Activated CD4-positive, alpha-beta T cell treated with anti-CD3 and anti-CD28 coated beads, Interleukin-2, Interleukin-6, amounts not matched to agents 100 ng/mL and 50 ng/mL, durations not matched to agents 16 hours and 8 hours (primary cell): ENCODE measurements around the gene LPO.

Source experiments
- DNase-seq: peaks from one replicate; pipeline ENCODE4 v3.0.0-alpha.2; 2020

LPO gene

DNA sequence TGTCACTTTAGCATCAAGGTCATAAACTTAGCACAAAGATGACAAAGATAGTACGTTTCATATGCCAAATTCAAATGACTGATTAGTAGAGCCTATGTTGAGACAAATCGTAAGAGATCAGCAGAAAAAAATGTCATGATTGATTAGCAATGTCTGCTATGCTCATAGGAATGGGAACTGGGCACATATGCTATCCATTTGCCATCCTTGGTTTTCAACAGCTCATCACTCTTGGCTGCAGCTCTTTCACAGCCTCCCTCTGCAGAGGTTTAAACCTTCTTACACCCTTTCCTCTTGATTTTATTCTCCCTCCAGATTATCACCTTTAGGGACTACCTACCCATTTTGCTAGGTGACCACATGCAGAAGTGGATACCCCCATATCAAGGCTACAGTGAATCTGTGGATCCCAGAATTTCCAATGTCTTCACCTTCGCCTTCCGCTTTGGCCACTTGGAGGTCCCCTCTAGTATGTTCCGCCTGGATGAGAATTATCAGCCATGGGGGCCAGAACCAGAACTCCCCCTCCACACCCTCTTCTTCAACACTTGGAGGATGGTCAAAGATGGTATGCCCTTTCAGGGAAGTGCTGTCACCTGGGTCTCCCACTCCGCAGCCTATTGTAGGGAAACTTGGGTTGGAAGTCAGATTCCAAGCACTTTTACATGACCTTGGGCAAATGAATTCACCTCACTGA, 26.2 kb downstream of the LPO start:
- DNase-seq = no peak

DNA sequence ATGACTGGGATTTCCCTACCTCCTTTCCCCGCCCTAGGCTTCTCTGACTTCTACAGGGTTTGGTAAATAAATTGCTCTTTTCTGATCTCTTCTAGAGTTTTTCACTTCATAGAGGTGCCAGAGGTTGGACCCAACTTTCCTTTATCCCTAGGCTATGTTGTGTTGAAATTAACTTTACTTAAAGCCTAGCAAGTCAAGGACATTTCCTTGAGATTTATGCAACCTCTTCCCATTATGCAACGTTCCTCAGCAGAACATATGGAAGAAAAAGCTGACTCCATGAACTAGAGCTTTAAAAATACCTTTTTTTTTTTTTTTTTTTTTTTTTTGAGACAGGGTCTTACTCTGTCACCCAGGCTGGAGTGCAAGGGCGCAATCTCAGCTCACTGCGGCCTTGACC, 26.9 kb downstream of the LPO start:
- DNase-seq = no peak

DNA sequence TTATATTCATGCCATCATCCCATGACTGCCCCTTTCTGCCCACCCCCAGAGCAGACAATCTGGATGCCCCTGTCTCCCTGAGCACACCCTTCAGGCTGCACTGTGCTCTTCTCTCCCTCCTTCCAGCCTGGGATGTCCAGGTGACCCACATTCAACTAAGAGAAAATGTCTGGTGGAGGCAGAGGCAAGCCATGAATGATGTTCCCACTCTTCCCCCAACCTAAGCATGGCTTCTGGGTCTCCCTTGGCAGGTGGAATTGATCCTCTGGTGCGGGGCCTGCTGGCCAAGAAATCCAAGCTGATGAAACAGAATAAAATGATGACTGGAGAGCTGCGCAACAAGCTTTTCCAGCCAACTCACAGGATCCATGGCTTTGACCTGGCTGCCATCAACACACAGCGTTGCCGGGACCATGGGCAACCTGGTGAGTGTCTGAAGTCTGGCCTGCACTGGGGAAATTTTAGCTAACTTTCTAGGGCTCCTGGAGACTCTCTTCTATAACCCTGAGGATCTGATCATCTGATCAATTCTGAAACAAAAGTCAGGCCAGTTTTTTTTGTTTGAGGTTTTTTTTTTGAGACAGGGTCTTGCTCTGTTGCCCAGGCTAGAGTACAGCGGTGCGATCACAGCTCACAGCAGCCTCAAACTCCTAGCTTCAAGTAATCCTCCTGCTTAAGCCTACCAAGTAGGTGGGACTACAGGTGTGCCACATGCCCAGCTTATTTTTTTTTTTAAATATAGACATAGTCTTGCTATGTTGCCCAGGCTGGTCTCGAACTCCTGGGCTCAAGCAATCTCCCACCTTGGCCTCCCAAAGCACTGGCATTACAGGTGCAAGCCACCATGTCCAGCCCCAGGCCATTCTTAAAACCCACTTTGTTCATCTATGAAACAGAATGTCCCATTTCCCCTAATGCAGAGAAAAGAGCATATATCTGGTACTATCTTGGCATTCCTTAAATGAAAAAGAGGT, 27.8 kb downstream of the LPO start:
- DNase-seq = no peak

DNA sequence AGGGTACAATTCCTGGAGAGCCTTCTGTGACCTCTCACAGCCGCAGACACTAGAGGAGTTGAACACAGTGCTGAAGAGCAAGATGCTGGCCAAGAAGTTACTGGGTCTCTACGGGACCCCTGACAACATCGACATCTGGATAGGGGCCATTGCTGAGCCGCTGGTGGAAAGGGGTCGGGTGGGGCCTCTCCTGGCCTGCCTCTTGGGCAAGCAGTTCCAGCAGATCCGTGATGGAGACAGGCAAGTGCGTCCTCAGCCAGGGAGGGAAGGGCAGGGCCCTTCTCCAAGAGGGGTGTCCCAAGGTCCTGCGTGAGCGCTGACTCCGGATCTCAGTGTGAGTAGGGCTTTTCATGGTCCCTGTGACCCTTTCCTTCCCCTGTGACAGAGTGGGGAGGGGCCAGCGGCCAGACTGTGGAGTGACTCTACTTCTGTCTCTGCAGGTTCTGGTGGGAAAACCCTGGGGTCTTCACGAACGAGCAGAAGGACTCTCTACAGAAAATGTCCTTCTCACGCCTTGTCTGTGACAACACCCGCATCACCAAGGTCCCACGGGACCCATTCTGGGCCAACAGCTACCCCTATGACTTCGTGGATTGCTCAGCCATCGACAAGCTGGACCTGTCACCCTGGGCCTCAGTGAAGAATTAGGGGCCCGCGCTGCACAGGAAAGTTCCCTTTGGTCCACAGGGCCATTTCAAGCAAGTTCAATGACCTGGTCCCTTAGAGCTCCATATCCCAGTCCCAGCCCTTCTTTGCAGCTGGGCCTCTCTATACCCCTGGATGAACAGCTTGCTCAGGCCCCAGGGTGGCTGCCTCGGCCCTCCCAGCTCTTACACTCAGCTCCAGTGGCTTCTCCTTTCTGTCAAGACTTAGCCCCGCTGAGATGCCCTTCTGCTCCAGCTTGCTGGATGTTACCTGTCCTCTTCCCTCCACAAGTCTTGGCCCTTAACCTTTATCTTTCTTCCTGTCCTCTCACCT, 29.3 kb downstream of the LPO start:
- no peak for DNase-seq

DNA sequence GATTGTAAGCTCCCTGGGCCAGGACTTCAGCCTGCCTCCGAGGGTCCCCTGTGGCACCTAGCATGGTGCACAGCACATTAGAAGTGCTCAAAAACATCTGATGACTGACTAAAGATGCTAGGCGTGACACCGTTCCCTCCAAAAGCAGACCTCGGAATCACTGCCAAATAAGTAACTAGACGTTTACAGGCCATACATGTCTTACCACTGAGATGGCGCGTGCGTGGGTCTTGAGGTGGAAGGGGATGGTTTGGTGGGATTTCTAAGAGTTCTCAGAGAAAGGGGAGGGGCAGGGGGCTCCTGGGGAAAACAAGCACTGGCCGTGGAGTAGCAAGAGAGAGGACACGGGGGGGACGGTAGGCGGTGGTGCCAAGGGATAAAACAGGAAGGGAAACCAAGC, 29.9 kb downstream of the LPO start:
- no peak for DNase-seq

DNA sequence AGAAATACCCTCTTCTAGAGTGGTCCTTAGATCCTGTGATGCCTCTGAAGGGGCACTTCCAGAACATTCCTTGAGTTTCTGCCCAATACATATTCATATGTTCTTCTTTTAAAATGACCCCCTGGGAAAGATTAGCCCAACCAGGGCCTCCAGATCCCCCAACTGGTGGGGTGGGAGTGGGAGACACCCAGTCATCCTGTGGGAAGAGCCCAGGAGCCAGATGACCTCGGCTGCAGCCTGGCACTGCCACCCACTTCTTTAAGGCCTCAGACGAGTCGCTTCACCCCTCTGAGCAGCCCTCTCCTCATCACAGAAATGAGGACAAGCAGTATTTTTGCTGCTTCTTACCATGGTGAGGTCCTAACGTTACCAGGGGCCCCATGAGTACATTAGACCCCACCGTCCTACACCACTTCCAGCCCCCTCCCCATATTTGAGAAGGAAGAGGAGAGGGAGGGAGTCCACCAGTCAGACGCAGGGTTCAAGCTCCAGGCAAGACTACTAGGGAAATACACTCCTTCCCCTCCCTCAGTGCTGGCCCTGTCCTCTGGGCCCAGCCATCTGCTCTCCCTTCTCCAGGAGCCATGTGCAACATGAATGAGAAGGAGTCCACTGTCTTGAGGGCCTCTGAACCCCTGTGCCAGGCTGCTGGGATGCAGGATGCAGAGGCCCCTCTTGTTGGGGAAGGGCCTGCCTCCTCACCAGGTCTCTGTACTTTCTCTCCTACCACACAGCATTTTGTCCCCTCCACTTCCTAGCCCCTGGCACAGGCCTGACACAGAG, 30.6 kb downstream of the LPO start:
- DNase-seq = no peak

DNA sequence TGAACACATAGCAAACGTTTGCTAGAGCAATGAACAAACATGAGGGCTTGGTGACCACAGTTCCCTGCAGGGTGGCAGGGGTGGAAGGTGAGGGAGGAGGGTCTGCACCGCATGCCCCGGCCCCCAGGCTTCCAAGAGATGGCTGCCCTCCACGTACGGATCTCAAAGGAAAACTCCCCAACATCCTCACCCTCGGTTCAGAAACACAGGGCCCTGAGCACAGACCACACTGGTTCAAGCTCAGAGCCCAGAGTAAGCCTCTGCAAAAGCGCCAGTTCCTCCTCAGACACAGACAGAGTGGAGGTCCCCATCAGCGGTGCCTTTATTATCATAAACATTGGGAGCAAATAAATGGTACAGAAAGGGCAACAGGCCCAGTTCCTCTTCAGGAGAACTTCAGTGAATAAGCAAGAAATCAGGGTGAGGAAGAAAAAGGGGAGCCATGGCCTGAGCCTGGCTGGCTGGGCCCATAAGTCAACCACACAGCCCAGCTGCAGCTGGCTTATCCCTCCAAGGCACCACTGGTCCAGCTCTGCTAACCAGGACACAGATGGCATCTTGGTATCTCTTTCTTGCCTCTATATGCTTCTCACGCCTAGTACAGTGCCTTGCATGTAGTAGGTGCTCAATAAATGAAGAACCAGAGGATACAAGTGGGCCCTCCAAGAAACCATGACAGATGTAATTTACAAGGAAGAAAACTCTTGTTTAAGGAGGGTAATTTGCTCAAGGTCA, 31.3 kb downstream of the LPO start:
- DNase-seq = no peak

DNA sequence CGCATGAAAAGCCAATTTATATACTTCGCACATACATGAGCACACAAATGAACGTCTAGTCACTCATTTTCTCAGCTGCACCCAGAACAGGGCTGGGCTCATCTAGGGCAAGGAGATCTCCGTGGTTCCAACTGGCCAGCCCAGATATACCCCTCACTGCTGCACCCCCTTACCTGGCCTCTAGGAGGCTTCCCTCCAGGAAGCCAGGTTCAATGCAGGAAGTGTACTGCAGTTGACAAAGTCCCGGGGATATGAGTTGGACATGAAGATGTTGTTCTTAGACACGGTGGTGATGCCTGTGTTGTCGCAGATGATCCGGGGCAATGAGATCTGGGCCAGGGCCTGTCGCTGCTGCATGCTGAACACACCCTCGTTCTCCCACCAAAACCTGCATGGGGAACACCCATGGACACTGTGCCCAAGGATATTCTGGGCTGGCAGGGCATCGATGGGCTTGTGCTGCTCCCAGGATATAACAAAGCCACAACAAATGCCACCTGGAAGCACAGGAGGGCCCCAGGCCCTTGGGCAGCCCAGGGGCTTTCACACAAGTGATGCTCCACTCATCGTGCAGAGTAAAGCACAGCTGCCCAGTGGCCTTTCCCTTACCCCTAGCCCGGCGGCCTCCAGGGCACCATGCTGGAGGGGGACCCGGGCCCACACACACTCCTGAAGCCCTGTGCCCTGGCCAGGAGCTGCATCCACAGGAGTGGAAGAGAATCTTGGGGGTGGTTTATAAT, 32.3 kb downstream of the LPO start:
- DNase-seq = no peak

DNA sequence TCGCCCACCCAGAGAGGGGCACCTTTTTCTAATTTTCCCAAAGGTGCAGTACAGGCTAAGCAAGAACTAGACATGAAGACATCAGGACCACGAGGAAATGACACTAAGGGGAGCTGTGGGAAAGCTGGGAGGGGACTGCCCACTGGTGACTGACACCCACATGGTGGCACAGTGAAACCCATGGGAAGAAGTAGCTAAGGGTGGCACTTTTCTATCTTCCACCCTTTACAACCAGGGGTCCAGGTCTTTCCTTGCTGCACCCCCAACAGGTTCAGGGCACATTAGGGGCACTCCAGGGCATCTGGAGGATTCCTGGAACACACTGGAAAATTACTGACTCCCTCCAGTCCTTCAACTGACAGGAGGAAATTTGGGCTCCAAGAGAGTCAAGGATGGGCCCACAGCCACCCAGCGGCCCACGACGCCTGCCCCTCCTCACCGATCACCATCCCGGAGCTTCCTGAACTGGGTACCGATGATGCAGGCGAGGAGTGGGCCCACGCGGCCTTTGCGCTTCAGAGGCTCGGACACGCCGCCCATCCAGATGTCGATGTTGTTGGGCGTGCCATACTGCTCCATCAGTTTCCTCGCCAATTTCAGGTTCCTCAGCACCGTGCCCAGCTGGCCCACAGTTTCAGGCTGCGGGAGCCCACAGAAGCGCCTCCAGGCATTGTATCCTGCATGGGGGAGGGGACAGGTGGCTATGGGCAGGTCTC, 33.0 kb downstream of the LPO start:
- no peak for DNase-seq

DNA sequence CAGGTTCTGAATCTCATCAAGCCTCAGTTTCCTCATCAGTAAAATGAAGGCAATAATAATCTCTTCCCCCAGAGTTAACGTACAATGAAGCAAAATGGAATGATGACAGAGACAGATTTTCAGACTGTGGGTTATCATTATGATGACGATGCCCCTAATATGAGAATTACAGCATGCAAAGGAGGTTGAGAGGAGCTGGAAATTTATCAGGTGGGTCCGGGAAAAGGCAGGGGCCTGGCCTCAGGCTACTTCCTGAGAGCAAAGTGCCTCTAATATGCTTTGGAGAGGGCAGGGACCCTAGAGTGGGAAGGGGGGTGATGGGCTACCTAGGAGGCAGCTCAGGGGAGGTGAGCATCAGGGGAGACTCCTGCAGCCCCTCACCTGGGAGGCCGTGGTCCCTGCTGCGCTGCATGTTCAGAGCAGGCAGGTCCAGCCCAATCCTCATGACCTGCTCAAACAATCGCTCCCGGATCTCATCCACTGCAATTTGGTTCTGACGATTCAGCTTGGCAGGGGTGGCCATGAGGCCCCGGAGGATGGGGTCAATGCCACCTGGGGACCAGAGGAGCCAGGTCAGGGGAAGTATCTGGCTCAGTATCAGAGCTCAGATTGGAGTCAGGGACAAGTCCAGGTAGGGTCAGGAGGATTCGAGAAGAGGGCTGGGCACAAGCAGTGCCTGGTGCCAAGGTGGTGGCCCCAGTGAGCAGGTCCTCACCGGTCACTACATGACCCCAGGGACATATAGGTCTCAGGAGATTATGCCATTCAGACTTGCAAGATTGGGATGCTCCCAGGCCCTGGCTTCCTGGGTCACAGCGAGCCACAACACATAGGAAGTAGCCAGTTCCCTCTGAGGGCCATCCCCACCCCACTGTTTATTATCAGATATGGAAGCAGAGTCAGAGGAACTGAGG, 34.2 kb downstream of the LPO start:
- no peak for DNase-seq

DNA sequence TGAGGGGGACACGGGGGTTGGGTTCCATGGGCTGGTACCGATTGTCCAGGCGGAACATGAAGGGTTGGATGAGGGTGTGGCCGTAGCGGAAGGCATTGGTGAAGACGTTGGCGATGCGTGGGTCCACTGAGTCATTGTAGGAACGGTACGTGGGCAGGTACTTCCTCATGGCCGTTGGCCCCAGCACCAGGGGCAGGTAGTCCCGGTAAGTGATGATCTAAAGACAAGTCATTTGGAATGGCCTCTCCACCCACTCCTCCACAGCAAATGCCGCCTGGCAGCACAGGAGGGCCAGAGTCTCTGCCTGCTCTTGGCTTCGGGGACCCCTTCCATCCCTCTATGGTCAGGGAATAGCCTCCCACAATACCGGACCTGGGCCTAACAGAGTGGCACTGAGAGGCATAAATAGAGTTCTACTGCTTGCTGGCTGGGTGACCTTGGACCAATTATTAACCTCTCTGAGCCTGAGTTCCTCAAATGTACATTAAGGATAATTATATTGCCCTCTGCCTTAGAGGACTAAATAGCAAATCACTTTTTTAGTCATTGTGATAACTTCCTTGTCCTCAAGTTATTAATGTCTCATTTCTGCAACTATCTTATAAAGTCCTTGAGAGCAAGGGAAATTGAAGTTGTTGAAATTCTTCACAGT, 35.2 kb downstream of the LPO start:
- peak; percentile 23 for DNase-seq

DNA sequence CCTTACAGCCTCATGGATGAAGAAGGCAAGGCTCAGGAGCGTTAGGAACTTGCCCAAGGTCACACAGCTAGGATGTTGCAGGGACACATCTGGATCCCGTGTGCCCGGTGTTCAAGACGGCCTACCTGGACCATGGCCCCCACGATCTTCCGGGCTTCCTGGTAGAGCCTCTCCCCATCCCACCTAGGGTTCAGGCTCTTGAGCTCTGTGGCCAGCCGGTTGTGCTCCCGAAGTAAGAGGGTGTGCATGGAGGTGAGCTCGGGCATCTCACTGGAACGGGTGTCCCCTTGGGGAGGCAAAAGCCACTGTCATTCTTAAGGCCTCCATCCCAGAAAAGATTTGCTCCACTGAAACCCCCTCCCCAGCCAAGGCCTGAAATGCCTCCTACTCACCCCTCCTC, 37.0 kb downstream of the LPO start:
- DNase-seq = no peak

DNA sequence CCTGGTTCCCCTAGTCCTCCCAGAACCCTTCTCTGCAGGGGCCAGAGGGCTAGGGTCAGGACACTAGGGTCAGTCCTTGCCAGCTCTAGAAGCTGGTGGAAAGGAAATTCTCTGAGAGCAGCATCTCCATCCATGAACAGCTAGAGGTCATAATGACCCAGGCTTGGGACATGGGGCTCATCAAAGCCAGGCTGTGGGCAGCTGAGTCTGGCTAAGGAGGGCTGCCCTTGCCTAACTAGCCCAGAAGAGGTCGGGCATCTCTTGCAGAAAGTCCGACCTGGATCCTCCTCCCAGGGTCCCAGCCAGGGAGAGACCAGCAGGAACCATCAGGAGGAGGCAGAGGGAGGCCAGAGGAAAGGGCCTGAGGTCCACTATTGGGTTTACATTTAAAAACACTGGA, 38.0 kb downstream of the LPO start:
- DNase-seq = no peak

DNA sequence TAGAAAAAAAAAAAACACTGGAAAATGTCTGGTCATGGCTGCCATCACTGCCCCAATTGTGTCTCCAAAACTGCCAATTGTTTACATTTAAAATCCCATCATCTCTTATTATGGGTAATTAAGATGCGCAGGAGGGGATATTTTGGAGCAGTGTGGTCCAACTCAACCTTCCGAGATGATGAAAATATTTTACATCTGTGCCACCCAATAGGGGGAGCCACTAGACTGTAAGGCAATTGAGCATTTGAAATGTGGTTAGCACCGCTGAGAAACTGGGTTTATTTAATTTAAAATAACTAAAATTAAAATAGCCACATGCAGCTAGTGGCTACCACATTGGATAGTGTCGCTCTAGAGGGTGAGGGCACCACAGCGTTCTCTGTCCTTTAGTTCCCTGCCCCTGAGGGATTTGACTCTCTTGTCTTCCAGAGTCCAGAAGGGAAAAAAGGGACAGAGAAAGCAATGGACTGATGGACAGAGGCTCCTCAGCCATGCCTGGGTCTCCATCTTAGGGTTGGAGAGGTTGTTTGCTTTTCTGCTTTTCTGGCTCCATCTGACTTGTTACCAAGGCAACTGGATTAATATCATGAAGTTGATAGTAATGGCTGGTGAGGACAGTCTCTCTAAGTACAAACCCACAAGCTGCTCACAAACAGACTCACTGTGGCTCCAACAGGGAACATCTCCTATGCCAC, 38.9 kb downstream of the LPO start:
- DNase-seq = peak; percentile 46

DNA sequence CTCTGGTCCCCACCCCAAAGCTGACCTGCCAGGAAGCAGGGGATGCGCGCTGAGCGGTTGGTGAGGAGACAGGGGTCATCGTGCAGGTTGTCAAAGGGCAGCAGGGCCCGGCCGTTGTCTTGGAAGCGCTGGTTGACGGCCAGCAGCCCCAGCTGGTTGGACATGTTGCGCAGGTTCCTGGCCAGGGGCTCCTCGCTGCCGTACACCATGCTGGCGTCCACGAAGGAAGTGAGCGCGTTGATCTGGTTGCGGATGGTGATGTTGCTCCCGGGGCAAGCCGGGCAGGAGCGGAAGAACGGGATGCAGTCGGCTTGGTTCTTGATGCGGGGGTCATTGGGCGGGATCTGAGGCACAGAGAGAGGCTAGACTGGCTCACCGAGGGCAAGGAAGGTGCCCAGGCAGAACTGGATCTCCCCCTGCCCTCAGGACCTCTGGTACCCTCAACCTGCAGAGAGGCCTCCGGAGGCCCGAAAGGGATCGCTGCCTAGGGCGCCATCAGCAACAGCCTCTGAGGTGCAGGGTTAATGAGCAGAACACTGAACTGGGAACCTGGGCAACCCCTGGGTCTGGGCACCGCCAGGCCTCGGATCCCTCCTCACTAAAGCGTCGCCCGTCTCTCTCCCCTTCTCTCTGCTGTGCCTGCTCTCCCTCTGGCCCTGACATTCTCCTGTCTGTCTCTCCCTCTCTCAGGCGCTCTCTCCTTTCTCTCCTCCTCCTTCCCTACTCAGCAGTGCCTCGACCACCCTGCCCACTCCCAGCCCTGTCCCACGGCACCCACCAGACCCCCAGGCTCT, 39.6 kb downstream of the LPO start:
- DNase-seq = no peak

DNA sequence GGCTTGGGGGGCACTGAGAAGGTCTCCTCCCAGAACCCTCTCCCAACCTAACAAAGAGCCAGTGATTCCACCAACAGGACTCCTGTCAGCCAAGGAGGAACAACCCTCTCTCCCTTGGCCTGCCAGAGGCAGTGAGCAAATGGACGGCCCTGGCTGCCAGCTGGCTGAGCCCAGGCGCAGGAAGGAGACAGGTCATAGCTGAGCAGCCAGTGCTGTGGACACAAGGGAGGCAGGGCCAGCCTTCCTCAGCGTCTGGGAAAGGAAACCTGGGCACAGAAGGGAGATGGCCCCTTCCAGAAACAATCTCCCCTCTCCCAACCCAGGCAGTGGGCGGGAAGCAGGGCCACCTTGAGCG, 40.3 kb downstream of the LPO start:
- DNase-seq = no peak
